Body of pancreas (tissue), 4 donors: ENCODE measurements around the gene MAML2.

ENCODE experiments used
- POLR2A ChIP-seq, 3 donors: fragments of 450-650 bp; IDR thresholded peaks; one replicate each; pipeline ENCODE4 v1.6.1; 2016; ENCODE audit warnings: antibody characterized with exemption in 3 of 3, mild to moderate bottlenecking in 2 of 3
- TF ChIP-seq, protein P1 (sequence below), 7 experiments: fragments of 450-650 bp in 4 of 7; fragments of 200-600 bp in 3 of 7; sonication (generic) in 3 of 7; IDR thresholded peaks; one replicate each; pipeline ENCODE4 v1.5.1; 2016 to 2019; ENCODE audit warnings: antibody characterized with exemption in 7 of 7

DNA sequence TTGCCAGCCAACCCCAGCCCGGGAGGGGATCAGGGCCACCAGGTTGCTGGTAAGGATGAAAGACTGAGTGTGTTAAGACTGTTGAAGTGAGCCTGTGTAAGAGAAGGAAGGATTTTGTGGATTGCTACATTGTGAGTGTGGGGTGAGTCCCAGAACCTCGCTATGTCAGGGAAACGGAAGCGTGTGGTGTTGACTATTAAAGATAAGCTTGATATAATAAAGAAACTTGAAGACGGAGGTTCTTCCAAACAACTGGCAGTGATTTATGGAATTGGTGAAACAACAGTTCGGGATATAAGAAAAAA lies 47.4 kb upstream of the MAML2 start:
- TF ChIP-seq, protein P1, sequence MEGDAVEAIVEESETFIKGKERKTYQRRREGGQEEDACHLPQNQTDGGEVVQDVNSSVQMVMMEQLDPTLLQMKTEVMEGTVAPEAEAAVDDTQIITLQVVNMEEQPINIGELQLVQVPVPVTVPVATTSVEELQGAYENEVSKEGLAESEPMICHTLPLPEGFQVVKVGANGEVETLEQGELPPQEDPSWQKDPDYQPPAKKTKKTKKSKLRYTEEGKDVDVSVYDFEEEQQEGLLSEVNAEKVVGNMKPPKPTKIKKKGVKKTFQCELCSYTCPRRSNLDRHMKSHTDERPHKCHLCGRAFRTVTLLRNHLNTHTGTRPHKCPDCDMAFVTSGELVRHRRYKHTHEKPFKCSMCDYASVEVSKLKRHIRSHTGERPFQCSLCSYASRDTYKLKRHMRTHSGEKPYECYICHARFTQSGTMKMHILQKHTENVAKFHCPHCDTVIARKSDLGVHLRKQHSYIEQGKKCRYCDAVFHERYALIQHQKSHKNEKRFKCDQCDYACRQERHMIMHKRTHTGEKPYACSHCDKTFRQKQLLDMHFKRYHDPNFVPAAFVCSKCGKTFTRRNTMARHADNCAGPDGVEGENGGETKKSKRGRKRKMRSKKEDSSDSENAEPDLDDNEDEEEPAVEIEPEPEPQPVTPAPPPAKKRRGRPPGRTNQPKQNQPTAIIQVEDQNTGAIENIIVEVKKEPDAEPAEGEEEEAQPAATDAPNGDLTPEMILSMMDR (IDR thresholded peaks at IDR 0.05) = no peak
- no peak for TF ChIP-seq POLR2A (IDR thresholded peaks at IDR 0.05)
